Heart left ventricle (tissue), 16 donors: ENCODE measurements around the gene SORCS2. TPM values are rescaled to one million over a fixed set of nuclear protein-coding genes. Genes with fewer than 3 reads are reported as not detected.
A peak's percentile ranks its signal among the peaks of the same experiment; 100 is the strongest.

Experiments
- ATAC-seq, 4 donors: fragments of 200-7000 bp; cut with Tn5 transposase; one replicate each; pipeline ENCODE4 v1.9.1; 2020 to 2022; ENCODE audit warnings: moderate library complexity in 4 of 4, mild to moderate bottlenecking in 3 of 4, moderate number of reproducible peaks in 1 of 4
- DNase-seq, 5 donors: peaks; one replicate each; pipeline ENCODE4 v3.0.0-alpha.2; 2020
- H3K27ac ChIP-seq, 12 donors: fragments of 200-600 bp; sonication (generic) in 4 of 12; one replicate each; pipeline versions ENCODE4 v1.5.0 to v1.8.0; 2016 to 2022; ENCODE audit warnings: mild to moderate bottlenecking in 2 of 12
- H3K27me3 ChIP-seq, 9 donors: fragments of 200-600 bp; sonication (generic) in 2 of 9; one replicate each; pipeline versions ENCODE4 v1.5.1 to v1.8.0; 2016 to 2022; ENCODE audit warnings: mild to moderate bottlenecking in 3 of 9
- H3K36me3 ChIP-seq, 9 donors: fragments of 200-600 bp; sonication (generic) in 2 of 9; one replicate each; pipeline versions ENCODE4 v1.5.0 to v1.8.0; 2018 to 2022; ENCODE audit warnings: mild to moderate bottlenecking in 2 of 9
- H3K4me1 ChIP-seq, 12 donors: fragments of 200-600 bp; sonication (generic) in 4 of 12; one replicate each; pipeline versions ENCODE4 v1.5.0 to v1.8.0; 2016 to 2022; ENCODE audit warnings: mild to moderate bottlenecking in 3 of 12
- H3K4me3 ChIP-seq, 12 donors: fragments of 200-600 bp; sonication (generic) in 4 of 12; one replicate each; pipeline versions ENCODE4 v1.5.0 to v1.8.0; 2017 to 2022; ENCODE audit warnings: mild to moderate bottlenecking in 9 of 12, moderate library complexity in 4 of 12
- H3K9me3 ChIP-seq, 12 donors: fragments of 200-600 bp; sonication (generic) in 4 of 12; one replicate each; pipeline versions ENCODE4 v1.5.0 to v1.8.0; 2016 to 2022; ENCODE audit warnings: mild to moderate bottlenecking in 1 of 12
- CTCF ChIP-seq, 12 donors: fragments of 200-600 bp; sonication (generic) in 4 of 12; IDR thresholded peaks; one replicate each; pipeline versions ENCODE4 v1.5.0 to v1.8.0; 2018 to 2022; ENCODE audit warnings: antibody characterized with exemption in 12 of 12, mild to moderate bottlenecking in 5 of 12
- POLR2A ChIP-seq, 2 donors: fragments of 450-650 bp; IDR thresholded peaks; one replicate each; pipeline ENCODE4 v1.6.1; 2017; ENCODE audit warnings: antibody characterized with exemption in 2 of 2, mild to moderate bottlenecking in 2 of 2, moderate library complexity in 2 of 2
- WGBS, 4 donors: extraction: QIAGEN DNeasy Blood & Tissue Kit in 2 of 4; methylation state at CpG; one replicate each; pipeline versions ENCODE4 v1.1.5 to v1.1.7; 2013 to 2018; 5-methylcytosine and 5-hydroxymethylcytosine counted together
- intact Hi-C, 10 donors: fragments of 100-400 bp; cut with DNase I; formaldehyde crosslinking; loops; one replicate each; pipeline versions ENCODE4 v1.11.1 to v1.14.2; 2022
- polyA plus RNA-seq, 2 donors: library from polyadenylated mRNA; stranded (reverse); fragments of 200-250 nt; gene quantifications; one replicate each; pipeline ENCODE4 v1.2.3, GENCODE V29; 2013
- total RNA-seq, 9 donors: library from RNA; depleted of rRNA in 2 of 9; stranded (reverse); fragments of >200 nt in 2 of 9; fragmentation: NEBNext Ultra II Directional in 3 of 9; extraction: Animal tissue kit (Norgen Biotek cat#: 25700) in 3 of 9; gene quantifications; one replicate each; pipeline versions ENCODE4 v1.1.0 to v1.2.4, GENCODE V29; 2016 to 2023
- donor health status: ischemic (EF 13 %, LVEDD 7.1; RV severe dilation, severe dysfunction).
- donor health status: healthy with polysubstance abuse.
- donor health status: DM: no; HTN: yes; CAD: no.
- donor health status: DM: no; HTN: no; CAD: no.
- donor health status: ischemic (EF 25% LVEDD 6.9; RV normal size, moderate dysfunction).
- donor health status: ischemic (EF 25% LVEDD 5.7; RV mildly dilated, moderate dysfunction).
- donor health status: healthy.
- donor health status: DM: yes; HTN: yes; CAD: no.
- donor health status: ischemic (EF 35%, LVEDD 5.7; RV mildly dilated, moderate dysfunction).
- donor health status: nonischemic (EF 11% LVEDD 7.7; RV severe dilation, severe dysfunction).
- donor health status: DM: yes; HTN: yes; CAD: no.
- donor health status: PGD.
- donor health status: ischemic (EF 29% LVEDD 5.4; RV normal size, mild dysfunction).
- donor health status: nonischemic (EF 23%, LVEDD 6.1; RV moderate dilation, normal function).

The SORCS2 gene
- total and polyA plus RNA-seq, 11 donors: 0.28 to 5.5 (median 2.4) TPM

- no peak for ATAC-seq
- intact Hi-C loops: loop anchor here in 5 of 10 donors (5.0 to 10.0 kb wide), 4 partner anchors 89 to 419 kb away; no protein-coding TSS in a partner anchor
- no peak for DNase-seq
- Histone ChIP-seq H3K36me3 (no peaks in the 10 kb centered on the region), H3K27me3 (no peaks in the 10 kb centered on the region), H3K9me3 (no peaks in the 10 kb centered on the region), H3K27ac (no peak overlapping the region), H3K4me1 (peaks cover 0 to 21% (median 4%) of the 10 kb centered on the region in 12 donors), H3K4me3 (no peak overlapping the region)
- WGBS, 4 donors: 67 to 75% (median 74%) methylated on average over 17 to 22 of the region's 22 CpGs
- TF ChIP-seq CTCF (IDR thresholded peaks at IDR 0.05): no peak
- TF ChIP-seq POLR2A (IDR thresholded peaks at IDR 0.05): no peak
Observed at GRCh38 chr4:7306021-7306965, 114.0 kb downstream of the SORCS2 start.

GRCh38 chr4:7306986-7307385 lies 114.6 kb downstream of the SORCS2 start:
- WGBS, 4 donors: 30 to 43% (median 35%) methylated on average over 10 to 11 of the region's 11 CpGs
- TF ChIP-seq POLR2A (IDR thresholded peaks at IDR 0.05): no peak
- no peak for TF ChIP-seq CTCF (IDR thresholded peaks at IDR 0.05)
- Histone ChIP-seq H3K9me3 (no peaks in the 10 kb centered on the region), H3K4me3 (no peak overlapping the region), H3K27ac (no peak overlapping the region), H3K27me3 (no peaks in the 10 kb centered on the region), H3K4me1 (peaks cover 0 to 21% (median 4%) of the 10 kb centered on the region in 12 donors), H3K36me3 (no peaks in the 10 kb centered on the region)
- ATAC-seq (no peak), DNase-seq (no peak)
- intact Hi-C loops: loop anchor here in 5 of 10 donors (5.0 to 10.0 kb wide), 4 partner anchors 88 to 418 kb away; no protein-coding TSS in a partner anchor

- Histone ChIP-seq H3K4me3 (no peak overlapping the region), H3K9me3 (no peaks in the 10 kb centered on the region), H3K36me3 (no peaks in the 10 kb centered on the region), H3K27me3 (no peaks in the 10 kb centered on the region), H3K4me1 (peaks cover 0 to 21% (median 4%) of the 10 kb centered on the region in 12 donors), H3K27ac (no peak overlapping the region)
- ATAC-seq (peak; percentile 59 to 76 (median 72)), DNase-seq (peak in 4 of 5 donors; percentile 29 to 60 (median 41))
- no peak for TF ChIP-seq POLR2A (IDR thresholded peaks at IDR 0.05)
- peak in 8 of 12 donors; percentile 9 to 35 (median 22) for TF ChIP-seq CTCF (IDR thresholded peaks at IDR 0.05)
- 39 to 45% (median 44%) methylated on average over 6 of the region's 6 CpGs for WGBS, 4 donors
- intact Hi-C loops: loop anchor here in 5 of 10 donors (5.0 to 10.0 kb wide), 4 partner anchors 87 to 417 kb away; no protein-coding TSS in a partner anchor
Observed at GRCh38 chr4:7307394-7308099, 115.2 kb downstream of the SORCS2 start.
